ENCODE results near the gene OR2W1.

GRCh38 chr6:29092957-29093356, 48.0 kb upstream of the OR2W1 start:
- TF ChIP-seq POLR2A (IDR thresholded peaks at IDR 0.05) (no peak), CTCF (IDR thresholded peaks at IDR 0.05) (no peak)
